Measurements from ENCODE around the gene LRRC8E.

LRRC8E gene

DNA sequence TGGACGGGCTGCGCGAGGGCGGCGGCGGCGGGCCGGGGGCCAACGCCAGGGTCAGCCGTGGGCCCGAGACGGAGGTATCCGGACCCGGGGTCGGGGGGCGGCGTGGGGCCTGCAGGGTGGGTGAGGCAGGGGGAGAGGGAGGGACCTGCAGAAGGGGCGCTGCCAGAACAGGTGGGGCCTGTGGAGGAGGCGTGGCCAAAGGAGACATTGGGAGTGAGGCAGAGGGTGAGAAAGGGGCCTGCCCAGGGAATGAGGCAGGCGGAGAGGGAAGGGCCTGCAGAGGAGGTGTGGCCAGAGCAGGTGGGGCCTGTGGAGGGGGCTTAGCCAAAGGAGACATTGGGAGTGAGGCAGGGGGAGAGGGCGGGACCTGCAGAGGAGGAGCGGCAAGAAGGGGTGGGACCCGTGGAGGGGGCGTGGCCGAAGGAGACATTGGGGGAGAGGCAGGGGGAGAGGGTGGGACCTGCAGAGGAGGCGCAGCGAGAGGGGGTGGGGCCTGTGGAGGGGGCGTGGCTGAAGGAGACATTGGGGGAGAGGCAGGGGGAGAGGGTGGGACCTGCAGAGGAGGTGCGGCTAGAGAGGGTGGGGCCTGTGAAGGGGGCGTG is 18.3 kb upstream of the LRRC8E start:
- no peak for DNase-seq (ENCODE audit: low read depth)
- H3K4me3 ChIP-seq (ENCODE audit: low read length): no peak overlapping the region
- TF ChIP-seq CTCF (conservative IDR thresholded peaks at IDR 0.05; ENCODE audit: low read length): no peak

- TF ChIP-seq CTCF (conservative IDR thresholded peaks at IDR 0.05; ENCODE audit: low read length): no peak
- H3K4me3 ChIP-seq (ENCODE audit: low read length): no peak overlapping the region
- DNase-seq (ENCODE audit: low read depth): no peak
Measured at GRCh38 chr19:7870571-7871436, 17.5 kb upstream of the LRRC8E start.

- peak overlapping the region; percentile 43 for H3K4me3 ChIP-seq (ENCODE audit: low read length)
- peak; percentile 89 for DNase-seq (ENCODE audit: low read depth)
- no peak for TF ChIP-seq CTCF (conservative IDR thresholded peaks at IDR 0.05; ENCODE audit: low read length)
Measured at GRCh38 chr19:7871437-7872305, 16.6 kb upstream of the LRRC8E start.

DNA sequence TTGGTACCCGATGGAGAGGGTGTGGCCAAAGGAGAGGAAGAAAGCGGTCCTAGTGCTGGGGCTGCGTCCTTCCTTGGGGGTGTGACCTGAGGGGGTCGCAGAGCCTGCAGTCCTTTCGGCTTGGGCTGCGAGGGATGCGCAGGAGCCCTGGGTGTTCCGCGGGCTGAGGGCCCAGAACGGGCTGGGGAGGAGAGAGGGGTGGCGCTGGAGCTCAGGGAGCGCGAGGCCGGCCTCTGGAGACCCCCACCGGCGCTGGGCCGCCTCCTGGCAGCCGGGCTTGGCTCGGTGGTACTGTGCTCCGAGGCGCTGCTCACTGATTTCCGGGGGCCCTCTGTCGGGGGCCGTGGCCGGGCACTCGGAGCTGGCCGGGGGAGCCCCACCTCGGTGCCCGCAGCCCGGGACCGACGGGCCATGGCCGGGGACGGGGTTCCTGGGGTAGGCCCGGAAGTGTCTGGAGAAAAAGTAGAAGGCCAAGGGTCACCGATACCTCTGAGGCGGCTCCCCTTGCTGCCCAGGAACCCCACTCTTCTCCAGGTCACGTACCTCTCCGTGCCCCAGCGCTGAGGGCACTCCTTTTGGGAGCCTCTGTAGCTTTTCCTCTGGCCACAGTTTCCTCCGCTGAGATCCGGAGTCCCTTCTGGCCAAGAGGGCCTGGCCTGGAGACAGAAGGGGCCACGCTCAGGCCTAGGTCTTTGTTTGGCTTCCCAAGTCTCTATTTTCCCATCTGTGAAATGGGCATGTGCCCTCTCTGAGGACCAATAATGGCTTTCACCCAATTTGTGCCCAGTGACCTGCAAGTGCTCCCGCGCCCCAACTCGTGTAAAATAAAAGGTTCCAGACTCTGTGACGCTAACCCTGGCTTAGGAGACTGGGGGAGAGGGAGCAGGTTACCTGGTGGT is 15.8 kb upstream of the LRRC8E start:
- H3K4me3 ChIP-seq (ENCODE audit: low read length): no peak overlapping the region
- no peak for DNase-seq (ENCODE audit: low read depth)
- TF ChIP-seq CTCF (conservative IDR thresholded peaks at IDR 0.05; ENCODE audit: low read length): no peak

- TF ChIP-seq CTCF (conservative IDR thresholded peaks at IDR 0.05; ENCODE audit: low read length): no peak
- no peak for DNase-seq (ENCODE audit: low read depth)
- no peak overlapping the region for H3K4me3 ChIP-seq (ENCODE audit: low read length)
Measured at GRCh38 chr19:7873304-7874075, 14.8 kb upstream of the LRRC8E start.
